Spleen (tissue), 11 donors: ENCODE measurements around the gene CALY. TPM values are rescaled to one million over a fixed set of nuclear protein-coding genes. Genes with fewer than 3 reads are reported as not detected.

Experiments
- DNase-seq: peaks from one replicate; pipeline ENCODE4 v3.0.0-alpha.2; 2020
- H3K27ac ChIP-seq, 8 donors: fragments of 200-600 bp; sonication (generic) in 7 of 8; 1 replicate in 4 of 8; 2 replicates in 4 of 8; pipeline versions ENCODE4 v1.5.0 to v1.8.0; 2016 to 2021; ENCODE audit warnings: inconsistent platforms in 4 of 8, mild to moderate bottlenecking in 4 of 8, moderate library complexity in 1 of 8
- H3K27me3 ChIP-seq, 7 donors: fragments of 200-600 bp; sonication (generic) in 6 of 7; replicated peaks in 1 of 7; 1 replicate in 4 of 7; 2 replicates in 3 of 7; pipeline versions ENCODE4 v1.5.0 to v1.8.0; 2016 to 2021; ENCODE audit warnings: inconsistent platforms in 3 of 7, mild to moderate bottlenecking in 1 of 7
- H3K36me3 ChIP-seq, 6 donors: fragments of 200-600 bp; sonication (generic) in 5 of 6; 1 replicate in 4 of 6; 2 replicates in 2 of 6; pipeline versions ENCODE4 v1.5.0 to v1.8.0; 2016 to 2021; ENCODE audit warnings: inconsistent platforms in 2 of 6
- H3K4me1 ChIP-seq, 6 donors: fragments of 200-600 bp; sonication (generic) in 5 of 6; 1 replicate in 3 of 6; 2 replicates in 3 of 6; pipeline versions ENCODE4 v1.5.0 to v1.8.0; 2016 to 2021; ENCODE audit warnings: inconsistent platforms in 3 of 6
- H3K4me3 ChIP-seq, 8 donors: fragments of 200-600 bp; sonication (generic) in 7 of 8; 1 replicate in 4 of 8; 2 replicates in 4 of 8; pipeline versions ENCODE4 v1.5.0 to v1.8.0; 2016 to 2021; ENCODE audit warnings: inconsistent platforms in 4 of 8, mild to moderate bottlenecking in 4 of 8, moderate library complexity in 2 of 8
- H3K9me3 ChIP-seq, 8 donors: fragments of 200-600 bp; sonication (generic) in 7 of 8; 1 replicate in 4 of 8; 2 replicates in 4 of 8; pipeline versions ENCODE4 v1.5.0 to v1.8.0; 2016 to 2021; ENCODE audit warnings: inconsistent platforms in 4 of 8
- POLR2A ChIP-seq, 3 donors: fragments of 450-650 bp; IDR thresholded peaks; one replicate each; pipeline ENCODE4 v1.5.1; 2017; ENCODE audit warnings: antibody characterized with exemption in 3 of 3, mild to moderate bottlenecking in 1 of 3
- POLR2AphosphoS5 ChIP-seq, 3 donors: sonication (generic); formaldehyde crosslinking; IDR thresholded peaks; one replicate each; pipeline ENCODE4 v1.5.1; 2017; ENCODE audit warnings: antibody characterized with exemption in 3 of 3
- WGBS, 5 donors: extraction: QIAGEN DNeasy Blood & Tissue Kit in 3 of 5; methylation state at CpG; one replicate each; pipeline versions ENCODE4 v1.1.5 to v1.1.7; 2013 to 2018; 5-methylcytosine and 5-hydroxymethylcytosine counted together
- intact Hi-C: fragments of 100-400 bp; cut with DNase I; formaldehyde crosslinking; loops from one replicate; pipeline ENCODE4 v1.15.0; 2023; ENCODE audit warnings: low total_unique reads
- polyA plus RNA-seq, 3 donors: library from polyadenylated mRNA; stranded (reverse); fragments of 200-250 nt; gene quantifications; one replicate each; pipeline ENCODE4 v1.2.1, GENCODE V29; 2013
- total RNA-seq, 7 donors: library from RNA; depleted of rRNA in 3 of 7; stranded (reverse); fragments of >200 nt in 3 of 7; fragmentation: NEBNext Ultra II Directional in 4 of 7; extraction: Animal tissue kit (Norgen Biotek cat#: 25700) in 4 of 7; gene quantifications; one replicate each; pipeline versions ENCODE4 v1.1.0 to v1.2.1, GENCODE V29; 2016 to 2021
- TF ChIP-seq, protein P1 (sequence below), 11 experiments: fragments of 200-600 bp in 7 of 11; fragments of 450-650 bp in 4 of 11; sonication (generic) in 4 of 11; IDR thresholded peaks in 8 of 11; conservative IDR thresholded peaks in 3 of 11; 1 replicate in 7 of 11; 2 replicates in 4 of 11; pipeline versions ENCODE4 v1.4.0 to v1.8.0; 2016 to 2021; ENCODE audit warnings: antibody characterized with exemption in 11 of 11, inconsistent platforms in 4 of 11, mild to moderate bottlenecking in 1 of 11
- donor health status: healthy with polysubstance abuse.
- donor health status: DM: no; HTN: no; CAD: no; lungs with moderate emphysema.
- donor health status: DM: no; HTN: no; CAD: no.
- donor health status: Bipolar disorder and iron deficiency.
- donor health status: healthy.
- donor health status: DM: no; HTN: no; CAD: no.
- donor health status: DM: yes; HTN: yes; CAD: no.

The CALY gene
- total and polyA plus RNA-seq, 10 donors: 0.04 to 3.4 (median 0.34) TPM; not detected in 1

DNA sequence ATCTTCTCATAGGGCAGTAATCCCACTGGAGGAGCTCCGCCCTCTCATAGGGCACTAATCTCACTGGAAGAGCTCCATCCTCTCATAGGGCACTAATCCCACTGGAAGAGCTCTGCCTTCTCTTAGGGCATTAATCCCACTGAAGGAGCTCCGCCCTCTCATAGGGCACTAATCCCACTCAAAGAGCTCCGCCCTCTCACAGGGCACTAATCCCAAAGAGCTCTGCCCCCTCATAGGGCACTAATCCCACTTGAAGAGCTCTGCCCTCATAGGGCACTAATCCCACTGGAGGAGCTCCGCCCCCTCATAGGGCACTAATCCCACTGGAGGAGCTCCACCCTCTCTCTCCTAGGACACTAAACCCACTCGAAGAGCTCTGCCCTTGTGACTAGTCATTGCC lies 24.5 kb upstream of the CALY start:
- Histone ChIP-seq H3K27me3 (no peaks in the 10 kb centered on the region), H3K9me3 (no peaks in the 10 kb centered on the region), H3K4me1 (peaks cover 7 to 32% (median 15%) of the 10 kb centered on the region in 6 donors), H3K27ac (peak overlapping the region in 5 of 8 donors; percentile 11 to 48 (median 39)), H3K4me3 (peak overlapping the region in 1 of 8 donors; percentile 28), H3K36me3 (peaks cover 0 to 47% (median 40%) of the 10 kb centered on the region in 6 donors)
- WGBS, 5 donors: 91 to 94% (median 93%) methylated on average over 5 of the region's 5 CpGs
- no peak for DNase-seq
- intact Hi-C loops: no loop called here
- TF ChIP-seq, protein P1, sequence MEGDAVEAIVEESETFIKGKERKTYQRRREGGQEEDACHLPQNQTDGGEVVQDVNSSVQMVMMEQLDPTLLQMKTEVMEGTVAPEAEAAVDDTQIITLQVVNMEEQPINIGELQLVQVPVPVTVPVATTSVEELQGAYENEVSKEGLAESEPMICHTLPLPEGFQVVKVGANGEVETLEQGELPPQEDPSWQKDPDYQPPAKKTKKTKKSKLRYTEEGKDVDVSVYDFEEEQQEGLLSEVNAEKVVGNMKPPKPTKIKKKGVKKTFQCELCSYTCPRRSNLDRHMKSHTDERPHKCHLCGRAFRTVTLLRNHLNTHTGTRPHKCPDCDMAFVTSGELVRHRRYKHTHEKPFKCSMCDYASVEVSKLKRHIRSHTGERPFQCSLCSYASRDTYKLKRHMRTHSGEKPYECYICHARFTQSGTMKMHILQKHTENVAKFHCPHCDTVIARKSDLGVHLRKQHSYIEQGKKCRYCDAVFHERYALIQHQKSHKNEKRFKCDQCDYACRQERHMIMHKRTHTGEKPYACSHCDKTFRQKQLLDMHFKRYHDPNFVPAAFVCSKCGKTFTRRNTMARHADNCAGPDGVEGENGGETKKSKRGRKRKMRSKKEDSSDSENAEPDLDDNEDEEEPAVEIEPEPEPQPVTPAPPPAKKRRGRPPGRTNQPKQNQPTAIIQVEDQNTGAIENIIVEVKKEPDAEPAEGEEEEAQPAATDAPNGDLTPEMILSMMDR (IDR thresholded peaks at IDR 0.05 in 8 of 11, conservative IDR thresholded peaks at IDR 0.05 in 3 of 11): no peak
- TF ChIP-seq POLR2A (IDR thresholded peaks at IDR 0.05) (no peak), POLR2AphosphoS5 (IDR thresholded peaks at IDR 0.05) (no peak)

DNA sequence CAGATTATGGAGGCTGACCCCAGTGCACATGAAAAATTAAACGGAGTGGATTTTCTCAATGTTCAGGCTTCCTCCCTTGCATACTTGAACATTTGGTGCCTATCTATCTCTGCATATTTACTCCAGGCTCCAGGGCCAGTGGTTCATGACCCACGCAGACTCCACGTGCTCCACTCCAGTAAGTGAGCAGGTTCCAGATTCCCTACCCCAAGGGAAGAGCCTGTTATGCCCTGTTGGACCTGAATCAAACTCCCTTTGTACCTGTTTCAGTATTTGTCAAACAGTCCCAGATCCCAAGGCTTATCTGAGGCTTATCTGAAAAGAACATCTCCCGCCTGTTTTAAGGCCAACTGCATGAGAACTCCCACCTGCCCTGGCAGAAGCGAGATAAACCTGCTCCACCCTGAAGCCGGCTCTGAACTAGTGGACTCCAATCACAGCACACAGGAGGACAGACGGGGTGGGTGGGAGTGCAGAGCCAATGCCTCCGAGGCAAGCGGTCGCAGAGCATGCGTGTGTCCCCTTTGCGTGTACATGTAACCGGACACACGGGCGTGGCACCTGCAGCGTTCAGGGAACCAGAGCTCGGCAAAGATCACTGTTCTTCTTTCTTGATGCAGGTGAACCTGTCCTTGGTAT lies 23.4 kb upstream of the CALY start:
- TF ChIP-seq, protein P1 (IDR thresholded peaks at IDR 0.05 in 8 of 11, conservative IDR thresholded peaks at IDR 0.05 in 3 of 11): no peak
- TF ChIP-seq POLR2A (IDR thresholded peaks at IDR 0.05) (no peak), POLR2AphosphoS5 (IDR thresholded peaks at IDR 0.05) (no peak)
- H3K4me1 ChIP-seq: peaks cover 8 to 44% (median 20%) of the 10 kb centered on the region in 6 donors
- peaks cover 0 to 47% (median 29%) of the 10 kb centered on the region in 6 donors for H3K36me3 ChIP-seq
- no peaks in the 10 kb centered on the region for H3K27me3 ChIP-seq
- WGBS, 5 donors: 86 to 91% (median 90%) methylated on average over 16 to 17 of the region's 17 CpGs
- no peaks in the 10 kb centered on the region for H3K9me3 ChIP-seq
- intact Hi-C loops: no loop called here
- H3K27ac ChIP-seq: no peak overlapping the region
- DNase-seq: no peak
- no peak overlapping the region for H3K4me3 ChIP-seq

DNA sequence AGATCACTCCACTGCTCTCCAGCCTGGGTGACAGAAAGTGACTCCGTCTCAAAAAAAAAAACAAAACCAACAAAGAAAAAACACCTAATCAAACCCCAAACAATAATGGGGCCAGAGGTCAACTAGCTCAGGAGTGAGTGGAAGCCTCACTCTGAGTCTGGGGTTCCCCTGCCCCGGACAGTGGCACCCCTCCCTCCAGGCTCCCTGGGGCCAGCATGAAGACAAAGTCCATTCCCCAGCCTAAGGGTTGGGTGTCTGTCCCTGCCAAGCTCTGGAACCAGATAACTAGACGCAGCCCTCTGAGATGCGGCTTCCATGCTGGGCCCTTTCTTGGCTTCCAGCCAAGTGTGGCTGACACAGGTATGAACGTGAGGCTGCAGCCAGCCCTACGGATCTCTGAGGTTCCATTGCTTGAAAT lies 22.9 kb upstream of the CALY start:
- 63 to 85% (median 68%) methylated on average over 4 to 6 of the region's 6 CpGs for WGBS, 5 donors
- Histone ChIP-seq H3K9me3 (no peaks in the 10 kb centered on the region), H3K36me3 (peaks cover 0 to 47% (median 24%) of the 10 kb centered on the region in 6 donors), H3K4me3 (no peak overlapping the region), H3K27me3 (no peaks in the 10 kb centered on the region), H3K27ac (no peak overlapping the region), H3K4me1 (peaks cover 8 to 46% (median 20%) of the 10 kb centered on the region in 6 donors)
- DNase-seq: no peak
- intact Hi-C loops: no loop called here
- TF ChIP-seq, protein P1 (IDR thresholded peaks at IDR 0.05 in 8 of 11, conservative IDR thresholded peaks at IDR 0.05 in 3 of 11): no peak
- no peak for TF ChIP-seq POLR2A (IDR thresholded peaks at IDR 0.05)
- TF ChIP-seq POLR2AphosphoS5 (IDR thresholded peaks at IDR 0.05): no peak

DNA sequence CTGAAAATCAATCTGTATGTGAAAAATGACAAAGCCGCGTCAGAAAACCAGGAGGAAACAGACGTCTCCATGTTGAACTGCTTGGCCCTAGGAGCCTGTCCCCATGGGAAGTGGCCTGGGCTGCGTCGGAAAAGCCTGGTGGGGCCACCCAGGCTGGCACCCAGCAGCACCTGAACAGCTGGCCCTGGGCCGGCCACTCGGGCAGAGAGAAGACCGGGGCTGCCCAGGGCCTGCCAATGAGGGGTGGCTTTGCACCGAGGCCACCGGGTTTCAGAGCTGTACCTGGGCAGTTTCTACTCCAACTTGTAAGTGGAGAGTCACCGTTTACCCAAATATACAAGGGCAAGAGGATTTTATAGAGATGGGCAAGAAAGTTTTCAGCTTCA lies 22.2 kb upstream of the CALY start:
- intact Hi-C loops: no loop called here
- DNase-seq: no peak
- Histone ChIP-seq H3K27me3 (no peaks in the 10 kb centered on the region), H3K9me3 (no peaks in the 10 kb centered on the region), H3K27ac (peak overlapping the region in 5 of 8 donors; percentile 14 to 89 (median 82)), H3K4me1 (peaks cover 8 to 46% (median 20%) of the 10 kb centered on the region in 6 donors), H3K4me3 (no peak overlapping the region), H3K36me3 (peaks cover 0 to 42% (median 19%) of the 10 kb centered on the region in 6 donors)
- TF ChIP-seq POLR2A (IDR thresholded peaks at IDR 0.05) (no peak), POLR2AphosphoS5 (IDR thresholded peaks at IDR 0.05) (no peak)
- TF ChIP-seq, protein P1 (IDR thresholded peaks at IDR 0.05 in 8 of 11, conservative IDR thresholded peaks at IDR 0.05 in 3 of 11): no peak
- 85 to 92% (median 88%) methylated on average over 10 to 11 of the region's 11 CpGs for WGBS, 5 donors
